Right cardiac atrium (tissue), 5 donors: ENCODE data around the gene STAG1. TPM values are rescaled to one million over a fixed set of nuclear protein-coding genes. Genes with fewer than 3 reads are reported as not detected.
"Not testable (repeated sequence)": the region's sequence is repeated elsewhere in the genome, so short reads cannot be mapped to it uniquely, and the experiment has no call there.

Experiments
- ATAC-seq, 2 donors: fragments of 200-7000 bp; cut with Tn5 transposase; one replicate each; pipeline versions ENCODE4 v1.8.0 to v1.9.1; 2020; ENCODE audit warnings: moderate library complexity in 2 of 2, mild to moderate bottlenecking in 1 of 2
- DNase-seq, 3 donors: peaks; one replicate each; pipeline ENCODE4 v3.0.0-alpha.2; 2020
- H3K27ac ChIP-seq: one replicate; pipeline ENCODE4 v1.5.1; 2013; ENCODE audit warnings: mild to moderate bottlenecking, low read length, control low read depth, moderate library complexity
- H3K27me3 ChIP-seq: one replicate; pipeline ENCODE4 v1.6.1; 2013; ENCODE audit not compliant: control insufficient read depth, insufficient read depth
- H3K4me1 ChIP-seq: one replicate; pipeline ENCODE4 v1.6.1; 2013; ENCODE audit warnings: low read length; ENCODE audit not compliant: control insufficient read depth, insufficient read depth
- H3K4me3 ChIP-seq: one replicate; pipeline ENCODE4 v1.5.1; 2013; ENCODE audit warnings: low read length, control low read depth
- H3K9me3 ChIP-seq: one replicate; pipeline ENCODE4 v1.6.1; 2013; ENCODE audit warnings: low read length; ENCODE audit not compliant: control insufficient read depth
- WGBS: extraction: QIAGEN DNeasy Blood & Tissue Kit; methylation state at CpG from one replicate; pipeline ENCODE4 v1.1.7; 2013; 5-methylcytosine and 5-hydroxymethylcytosine counted together
- intact Hi-C, 4 donors: fragments of 100-400 bp; cut with DNase I; formaldehyde crosslinking; loops; one replicate each; pipeline versions ENCODE4 v1.11.0 to v1.14.0; 2022 to 2023
- polyA plus RNA-seq: library from polyadenylated mRNA; stranded (reverse); fragments of 200-250 nt; gene quantifications from one replicate; pipeline ENCODE4 v1.2.3, GENCODE V29; 2013
- total RNA-seq, 4 donors: library from RNA; stranded (reverse); fragmentation: NEBNext Ultra II Directional; extraction: Animal tissue kit (Norgen Biotek cat#: 25700); gene quantifications; one replicate each; pipeline ENCODE4 v1.2.1, GENCODE V29; 2021
- donor health status: healthy with polysubstance abuse.
- donor health status: DM: no; HTN: yes; CAD: no.
- donor health status: DM: no; HTN: no; CAD: no.
- donor health status: DM: no; HTN: yes; CAD: no; lungs with severe emphysema.
- donor health status: DM: yes; HTN: yes; CAD: no.

Gene STAG1
- total and polyA plus RNA-seq, 5 donors, result 8.1 to 30.9 (median 27.2) TPM

GRCh38 chr3:136758160-136759102 lies 6.3 kb upstream of the STAG1 start:
- WGBS, result 84% methylated on average over 20 of the region's 20 CpGs
- intact Hi-C loops, result loop anchor here in 2 of 4 donors (5.0 to 10.0 kb wide), 3 partner anchors 106 to 684 kb away; partner anchors contain the start of gene NCK1 (in 1 of the 2)
- not testable (repeated sequence) for H3K4me3 ChIP-seq, H3K4me1 ChIP-seq, ATAC-seq, H3K9me3 ChIP-seq, H3K27ac ChIP-seq, H3K27me3 ChIP-seq
- peak in 2 of 3 donors; percentile 64 to 72 for DNase-seq

- no peaks in the 10 kb centered on the region for H3K9me3 ChIP-seq
- no peak for DNase-seq
- intact Hi-C loops, result loop anchor here in 2 of 4 donors (5.0 to 10.0 kb wide), 3 partner anchors 110 to 680 kb away; partner anchors contain the start of gene NCK1 (in 1 of the 2)
- WGBS, result 93% methylated on average over 2 of the region's 2 CpGs
- no peak overlapping the region for H3K27ac ChIP-seq
- no peak for ATAC-seq
- H3K4me3 ChIP-seq, result no peak overlapping the region
- peaks cover 5% of the 10 kb centered on the region for H3K4me1 ChIP-seq
- H3K27me3 ChIP-seq, result no peaks in the 10 kb centered on the region
These were observed 3.0 kb upstream of the STAG1 start for GRCh38 chr3:136755192-136755591.

DNA sequence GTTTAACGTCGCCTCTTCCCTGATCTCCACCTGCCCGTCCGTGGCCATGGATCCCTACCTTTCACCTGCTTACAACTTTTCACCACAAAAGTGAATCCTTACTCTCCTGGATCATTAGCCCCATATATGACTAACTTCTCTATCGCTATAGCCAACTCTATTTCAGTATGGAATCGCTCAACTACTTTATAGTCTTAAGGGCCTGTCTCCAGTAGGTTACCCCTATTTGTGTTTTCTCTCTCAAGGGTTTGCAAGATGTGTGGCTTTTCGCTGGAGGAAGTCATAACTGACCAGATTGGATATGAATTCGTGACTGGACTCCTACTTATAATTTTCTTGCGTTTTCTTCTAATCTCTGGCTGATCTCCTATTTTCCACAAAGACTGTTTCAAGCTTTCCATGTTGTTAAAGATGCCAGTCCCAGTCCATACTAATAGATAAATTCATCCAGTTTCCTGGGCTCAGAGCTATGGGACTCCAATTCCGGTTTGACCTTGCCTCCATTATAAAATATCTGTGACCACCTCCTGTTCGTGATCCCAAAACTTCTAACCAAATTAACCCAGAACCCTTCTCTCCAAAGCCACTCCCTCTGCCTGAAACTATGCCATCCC lies 1.3 kb upstream of the STAG1 start:
- DNase-seq (no peak), ATAC-seq (no peak)
- Histone ChIP-seq H3K4me3 (peak overlapping the region; percentile 46), H3K4me1 (peaks cover 9% of the 10 kb centered on the region), H3K27ac (peak overlapping the region; percentile 99), H3K9me3 (no peaks in the 10 kb centered on the region), H3K27me3 (no peaks in the 10 kb centered on the region)
- intact Hi-C loops, result loop anchor here (2.0 to 10.0 kb wide), 8 partner anchors 109 to 679 kb away; partner anchors contain the start of genes NCK1 (in 2 of the 4) and MSL2 (in 1 of the 4)
- WGBS, result 46% methylated on average over 11 of the region's 11 CpGs

- no peaks in the 10 kb centered on the region for H3K27me3 ChIP-seq
- peak overlapping the region; percentile 99 for H3K27ac ChIP-seq
- peak; percentile 97 to 98 for ATAC-seq
- H3K4me1 ChIP-seq, result peaks cover 9% of the 10 kb centered on the region
- intact Hi-C loops, result loop anchor here (2.0 to 10.0 kb wide), 8 partner anchors 110 to 678 kb away; partner anchors contain the start of genes NCK1 (in 2 of the 4) and MSL2 (in 1 of the 4)
- peak overlapping the region; percentile 46 for H3K4me3 ChIP-seq
- WGBS, result under 1% methylated on average over 73 of the region's 73 CpGs
- no peaks in the 10 kb centered on the region for H3K9me3 ChIP-seq
- peak; percentile 99 to 100 (median 100) for DNase-seq
These were observed 496 bp upstream of the STAG1 start for GRCh38 chr3:136752422-136753325.

GRCh38 chr3:136751316-136752171 lies 634 bp downstream of the STAG1 start:
- H3K9me3 ChIP-seq, result no peaks in the 10 kb centered on the region
- H3K4me1 ChIP-seq, result peaks cover 9% of the 10 kb centered on the region
- ATAC-seq, result peak; percentile 49 to 60
- peak overlapping the region; percentile 98 for H3K27ac ChIP-seq
- H3K4me3 ChIP-seq, result peak overlapping the region; percentile 96
- under 1% methylated on average over 88 of the region's 97 CpGs for WGBS
- peak; percentile 74 to 91 (median 89) for DNase-seq
- intact Hi-C loops, result loop anchor here (2.0 to 10.0 kb wide), 8 partner anchors 111 to 677 kb away; partner anchors contain the start of genes NCK1 (in 2 of the 4) and MSL2 (in 1 of the 4)
- no peaks in the 10 kb centered on the region for H3K27me3 ChIP-seq

DNA sequence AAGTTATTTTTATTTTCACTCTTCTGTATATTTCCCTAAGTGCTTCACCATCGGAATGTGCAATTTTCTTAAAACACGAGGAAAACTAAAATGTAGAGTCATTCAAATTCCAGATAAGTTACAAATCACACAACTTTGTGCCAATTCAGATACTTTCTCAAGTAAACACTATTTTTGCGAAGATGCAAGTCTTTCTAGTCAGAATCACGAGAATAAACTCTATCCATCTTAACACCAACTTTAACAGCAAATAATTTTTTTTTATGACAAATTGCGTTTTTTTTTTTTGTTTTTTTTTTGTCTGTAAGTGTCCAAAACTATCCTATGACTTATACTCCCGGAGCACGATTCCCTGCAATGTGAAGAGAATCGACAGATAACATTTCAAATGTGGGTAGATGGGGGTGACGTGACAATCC lies 1.3 kb downstream of the STAG1 start:
- Histone ChIP-seq H3K9me3 (no peaks in the 10 kb centered on the region), H3K4me3 (peak overlapping the region; percentile 96), H3K27me3 (no peaks in the 10 kb centered on the region), H3K27ac (peak overlapping the region; percentile 98), H3K4me1 (peaks cover 9% of the 10 kb centered on the region)
- no peak for ATAC-seq
- intact Hi-C loops, result loop anchor here (5.0 to 10.0 kb wide), 7 partner anchors 111 to 676 kb away; partner anchors contain the start of genes NCK1 (in 2 of the 4) and MSL2 (in 1 of the 4)
- WGBS, result 1% methylated on average over 9 of the region's 9 CpGs
- no peak for DNase-seq

- H3K27ac ChIP-seq, result peak overlapping the region; percentile 84
- WGBS, result 5% methylated on average over 8 of the region's 8 CpGs
- peaks cover 11% of the 10 kb centered on the region for H3K4me1 ChIP-seq
- no peaks in the 10 kb centered on the region for H3K9me3 ChIP-seq
- no peaks in the 10 kb centered on the region for H3K27me3 ChIP-seq
- ATAC-seq (no peak), DNase-seq (no peak)
- intact Hi-C loops, result loop anchor here (5.0 to 10.0 kb wide), 7 partner anchors 112 to 676 kb away; partner anchors contain the start of genes NCK1 (in 2 of the 4) and MSL2 (in 1 of the 4)
- H3K4me3 ChIP-seq, result peak overlapping the region; percentile 96
These were observed 1.8 kb downstream of the STAG1 start for GRCh38 chr3:136750209-136750896.

- H3K27ac ChIP-seq, H3K4me3 ChIP-seq, H3K9me3 ChIP-seq, DNase-seq, ATAC-seq, H3K27me3 ChIP-seq: not testable (repeated sequence)
- intact Hi-C loops, result loop anchor here (5.0 to 10.0 kb wide), 7 partner anchors 113 to 675 kb away; partner anchors contain the start of genes NCK1 (in 2 of the 4) and MSL2 (in 1 of the 4)
- peaks cover 12% of the 10 kb centered on the region for H3K4me1 ChIP-seq
- WGBS, result 72% methylated on average over 6 of the region's 6 CpGs
These were observed 2.6 kb downstream of the STAG1 start for GRCh38 chr3:136749602-136750001.

- 57% methylated on average over 4 of the region's 4 CpGs for WGBS
- H3K27ac ChIP-seq, result peak overlapping the region; percentile 37
- H3K4me1 ChIP-seq, result peaks cover 12% of the 10 kb centered on the region
- H3K27me3 ChIP-seq, result no peaks in the 10 kb centered on the region
- intact Hi-C loops, result no loop called here
- H3K4me3 ChIP-seq, result no peak overlapping the region
- H3K9me3 ChIP-seq, result no peaks in the 10 kb centered on the region
- DNase-seq, result no peak
- no peak for ATAC-seq
These were observed 3.1 kb downstream of the STAG1 start for GRCh38 chr3:136749091-136749490.
